Prostate gland (tissue), 2 donors: ENCODE data around the gene DGCR8.

Source experiments
- CTCF ChIP-seq, 4 experiments: fragments of 200-600 bp in 2 of 4; fragments of 450-650 bp in 2 of 4; sonication (generic) in 2 of 4; IDR thresholded peaks; 1 replicate in 3 of 4; 2 replicates in 1 of 4; pipeline ENCODE4 v1.5.1; 2016 to 2019; ENCODE audit warnings: antibody characterized with exemption in 4 of 4, mild to moderate bottlenecking in 2 of 4, moderate library complexity in 2 of 4
- POLR2A ChIP-seq: fragments of 450-650 bp; IDR thresholded peaks from one replicate; pipeline ENCODE4 v1.6.1; 2016; ENCODE audit warnings: antibody characterized with exemption, mild to moderate bottlenecking
- POLR2AphosphoS5 ChIP-seq: sonication (generic); formaldehyde crosslinking; IDR thresholded peaks from one replicate; pipeline ENCODE4 v1.6.1; 2017; ENCODE audit warnings: antibody characterized with exemption

GRCh38 chr22:20080445-20080775, 369 bp downstream of the DGCR8 start:
- no peak for TF ChIP-seq CTCF (IDR thresholded peaks at IDR 0.05)
- TF ChIP-seq POLR2AphosphoS5: no peak
- TF ChIP-seq POLR2A: no peak
